HepG2 (cell line): ENCODE data around the gene CTU2. TPM values are rescaled to one million over a fixed set of nuclear protein-coding genes. Genes with fewer than 3 reads are reported as not detected.

Source experiments
- ERF ChIP-seq: IDR thresholded peaks from 2 replicates; pipeline ENCODE4 v1.6.1; 2018; ENCODE audit warnings: missing biosample characterization, missing genetic modification reagents
- ISL2 ChIP-seq: sonication (generic); formaldehyde crosslinking; IDR thresholded peaks from 2 replicates; pipeline ENCODE4 v1.5.0; 2020; ENCODE audit warnings: missing genetic modification reagents
- KLF15 ChIP-seq: sonication (generic); formaldehyde crosslinking; IDR thresholded peaks from 2 replicates; pipeline ENCODE4 v1.8.1; 2023; ENCODE audit warnings: borderline replicate concordance, mild to moderate bottlenecking, inconsistent platforms, missing genetic modification reagents, mixed read lengths
- MTA1 ChIP-seq: sonication (generic); formaldehyde crosslinking; IDR thresholded peaks from 2 replicates; pipeline ENCODE4 v1.4.0; 2020; ENCODE audit warnings: missing genetic modification reagents, mild to moderate bottlenecking, borderline replicate concordance
- MZF1 ChIP-seq: sonication (generic); formaldehyde crosslinking; IDR thresholded peaks from 2 replicates; pipeline ENCODE4 v1.8.1; 2023; ENCODE audit warnings: mild to moderate bottlenecking, missing genetic modification reagents, borderline replicate concordance
- POGZ ChIP-seq: sonication (generic); formaldehyde crosslinking; IDR thresholded peaks from 2 replicates; pipeline ENCODE4 v1.4.0; 2020; ENCODE audit warnings: mild to moderate bottlenecking, missing genetic modification reagents
- YEATS4 ChIP-seq: sonication (generic); formaldehyde crosslinking; IDR thresholded peaks from 2 replicates; pipeline ENCODE4 v1.4.0; 2020; ENCODE audit warnings: missing genetic modification reagents, borderline replicate concordance
- ZBTB7A ChIP-seq: sonication (generic); formaldehyde crosslinking; IDR thresholded peaks from 2 replicates; pipeline ENCODE4 v1.8.0; 2022; ENCODE audit warnings: mild to moderate bottlenecking, missing genetic modification reagents
- ZNF577 ChIP-seq: sonication (generic); formaldehyde crosslinking; IDR thresholded peaks from 2 replicates; pipeline ENCODE4 v1.4.0; 2020; ENCODE audit warnings: mild to moderate bottlenecking, low read depth, missing genetic modification reagents, borderline replicate concordance
- ZNF7 ChIP-seq: IDR thresholded peaks from 2 replicates; pipeline ENCODE4 v1.6.1; 2016; ENCODE audit warnings: missing biosample characterization, missing genetic modification reagents
- ZNF766 ChIP-seq: sonication (generic); formaldehyde crosslinking; IDR thresholded peaks from 2 replicates; pipeline ENCODE4 v1.5.0; 2020; ENCODE audit warnings: missing genetic modification reagents, borderline replicate concordance
- ZNF879 ChIP-seq: sonication (generic); formaldehyde crosslinking; IDR thresholded peaks from 2 replicates; pipeline ENCODE4 v1.8.1; 2023; ENCODE audit warnings: missing genetic modification reagents
- polyA plus RNA-seq, 8 experiments: library from polyadenylated mRNA; depleted of rRNA in 3 of 8; stranded (reverse) in 7 of 8; unstranded in 1 of 8; fragments of >200 nt; fragmentation: Illumina TruSeq in 4 of 8; extraction: Trizol in 4 of 8; gene quantifications; 2 replicates each; pipeline versions ENCODE4 v1.2.1 to v1.2.3, GENCODE V29; 2011 to 2016; ENCODE audit warnings: low read depth in 4 of 8, missing spikeins in 1 of 8, mixed read lengths in 1 of 8; ENCODE audit not compliant: insufficient read depth in 1 of 8
- total RNA-seq, 5 experiments: library from RNA; depleted of rRNA; stranded (reverse); fragments of >200 nt; fragmentation: Illumina TruSeq; extraction: Trizol; gene quantifications; 2 replicates each; pipeline ENCODE4 v1.2.3, GENCODE V29; 2016; ENCODE audit warnings: low read depth in 1 of 5
- TF ChIP-seq, protein P1 (sequence below), 2 experiments: sonication (generic) in 1 of 2; formaldehyde crosslinking in 1 of 2; IDR thresholded peaks; 2 replicates each; pipeline versions ENCODE4 v1.5.1 to v1.6.1; 2011 to 2020; ENCODE audit warnings: borderline replicate concordance in 1 of 2, low read depth in 1 of 2, low read length in 1 of 2, mild to moderate bottlenecking in 1 of 2, missing genetic modification reagents in 1 of 2, moderate library complexity in 1 of 2
- TF ChIP-seq, protein P2 (sequence below): sonication (generic); formaldehyde crosslinking; IDR thresholded peaks from 2 replicates; pipeline ENCODE4 v1.5.0; 2020; ENCODE audit warnings: mild to moderate bottlenecking, missing genetic modification reagents
- TF ChIP-seq, protein P3 (sequence below): sonication (generic); formaldehyde crosslinking; IDR thresholded peaks from 2 replicates; pipeline ENCODE4 v1.4.0; 2020; ENCODE audit warnings: low read depth, mild to moderate bottlenecking, missing genetic modification reagents
- TF ChIP-seq, protein P4 (sequence below): sonication (generic); formaldehyde crosslinking; IDR thresholded peaks from 2 replicates; pipeline ENCODE4 v1.5.1; 2020; ENCODE audit warnings: missing genetic modification reagents, mild to moderate bottlenecking, borderline replicate concordance
- TF ChIP-seq, protein P5 (sequence below): sonication (generic); formaldehyde crosslinking; IDR thresholded peaks from 2 replicates; pipeline ENCODE4 v1.5.0; 2020; ENCODE audit warnings: missing genetic modification reagents
- TF ChIP-seq, protein P6 (sequence below): sonication (generic); formaldehyde crosslinking; IDR thresholded peaks from 2 replicates; pipeline ENCODE4 v1.4.0; 2020; ENCODE audit warnings: missing genetic modification reagents

CTU2 gene
- total and polyA plus RNA-seq, 2 of the 13 experiments (the other 11 are each of a cell fraction or from before 2014, with no cell fraction given): 13.3 to 21.9 TPM

DNA sequence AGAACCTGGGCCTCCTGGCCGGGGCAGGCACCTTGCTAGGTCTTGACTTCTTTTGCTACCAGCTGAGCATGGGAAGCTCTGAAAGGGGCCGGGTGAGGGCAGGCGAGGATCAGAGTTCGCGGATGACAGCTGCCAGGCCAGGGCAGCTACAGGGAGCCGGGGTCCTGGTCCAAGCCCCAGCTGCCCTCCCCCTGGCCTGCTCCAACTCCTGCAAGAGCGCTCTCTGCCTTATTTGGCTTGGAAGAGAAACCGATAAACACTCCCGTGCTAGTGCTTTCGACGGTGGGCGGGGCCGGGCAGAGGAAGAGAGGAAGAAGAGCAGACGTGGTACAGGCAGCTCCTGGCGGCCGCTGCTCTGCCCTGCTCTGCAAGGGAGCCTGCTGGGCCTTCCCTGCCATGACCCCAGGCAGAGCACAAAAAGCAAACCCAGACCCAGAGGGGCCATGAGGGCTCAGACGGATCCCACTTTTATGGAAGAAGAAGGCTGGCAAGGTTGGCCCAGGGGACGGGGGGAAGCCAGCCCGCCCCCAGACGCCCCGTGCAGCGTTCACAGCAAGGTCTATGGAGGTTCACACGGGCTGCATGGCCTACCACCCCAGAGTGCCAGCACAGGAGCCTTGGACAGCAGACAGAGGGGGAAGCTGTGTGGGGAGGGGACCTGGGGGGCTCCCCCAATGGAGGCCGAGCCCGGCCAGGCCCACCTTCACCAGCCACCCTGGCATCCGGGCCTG, 53.1 kb downstream of the CTU2 start (continued):
- TF ChIP-seq, protein P1, sequence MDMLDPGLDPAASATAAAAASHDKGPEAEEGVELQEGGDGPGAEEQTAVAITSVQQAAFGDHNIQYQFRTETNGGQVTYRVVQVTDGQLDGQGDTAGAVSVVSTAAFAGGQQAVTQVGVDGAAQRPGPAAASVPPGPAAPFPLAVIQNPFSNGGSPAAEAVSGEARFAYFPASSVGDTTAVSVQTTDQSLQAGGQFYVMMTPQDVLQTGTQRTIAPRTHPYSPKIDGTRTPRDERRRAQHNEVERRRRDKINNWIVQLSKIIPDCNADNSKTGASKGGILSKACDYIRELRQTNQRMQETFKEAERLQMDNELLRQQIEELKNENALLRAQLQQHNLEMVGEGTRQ (IDR thresholded peaks at IDR 0.05; ENCODE audit: low read depth, low read length): no peak
- TF ChIP-seq, protein P1 (CRISPR knock-in tag; IDR thresholded peaks at IDR 0.05; ENCODE audit: borderline replicate concordance): peak; percentile 93; the same call in 1 of the 2 replicates
- TF ChIP-seq MTA1 (CRISPR knock-in tag) (no peak), YEATS4 (peak; percentile 44), ERF (CRISPR knock-in tag) (peak; percentile 97), ZNF879 (CRISPR knock-in tag) (no peak), KLF15 (CRISPR knock-in tag) (no peak), ZNF7 (CRISPR knock-in tag) (no peak), ZBTB7A (CRISPR knock-in tag) (peak; percentile 58; the same call in 1 of the 2 replicates), POGZ (CRISPR knock-in tag) (no peak), ISL2 (CRISPR knock-in tag) (peak; percentile 66), ZNF577 (no peak), MZF1 (CRISPR knock-in tag) (no peak), ZNF766 (0 out of 2 replicates have a peak, but pooled peaks have one; percentile 67)
- TF ChIP-seq, protein P2, sequence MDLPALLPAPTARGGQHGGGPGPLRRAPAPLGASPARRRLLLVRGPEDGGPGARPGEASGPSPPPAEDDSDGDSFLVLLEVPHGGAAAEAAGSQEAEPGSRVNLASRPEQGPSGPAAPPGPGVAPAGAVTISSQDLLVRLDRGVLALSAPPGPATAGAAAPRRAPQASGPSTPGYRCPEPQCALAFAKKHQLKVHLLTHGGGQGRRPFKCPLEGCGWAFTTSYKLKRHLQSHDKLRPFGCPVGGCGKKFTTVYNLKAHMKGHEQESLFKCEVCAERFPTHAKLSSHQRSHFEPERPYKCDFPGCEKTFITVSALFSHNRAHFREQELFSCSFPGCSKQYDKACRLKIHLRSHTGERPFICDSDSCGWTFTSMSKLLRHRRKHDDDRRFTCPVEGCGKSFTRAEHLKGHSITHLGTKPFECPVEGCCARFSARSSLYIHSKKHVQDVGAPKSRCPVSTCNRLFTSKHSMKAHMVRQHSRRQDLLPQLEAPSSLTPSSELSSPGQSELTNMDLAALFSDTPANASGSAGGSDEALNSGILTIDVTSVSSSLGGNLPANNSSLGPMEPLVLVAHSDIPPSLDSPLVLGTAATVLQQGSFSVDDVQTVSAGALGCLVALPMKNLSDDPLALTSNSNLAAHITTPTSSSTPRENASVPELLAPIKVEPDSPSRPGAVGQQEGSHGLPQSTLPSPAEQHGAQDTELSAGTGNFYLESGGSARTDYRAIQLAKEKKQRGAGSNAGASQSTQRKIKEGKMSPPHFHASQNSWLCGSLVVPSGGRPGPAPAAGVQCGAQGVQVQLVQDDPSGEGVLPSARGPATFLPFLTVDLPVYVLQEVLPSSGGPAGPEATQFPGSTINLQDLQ (CRISPR knock-in tag): no peak
- TF ChIP-seq, protein P3, sequence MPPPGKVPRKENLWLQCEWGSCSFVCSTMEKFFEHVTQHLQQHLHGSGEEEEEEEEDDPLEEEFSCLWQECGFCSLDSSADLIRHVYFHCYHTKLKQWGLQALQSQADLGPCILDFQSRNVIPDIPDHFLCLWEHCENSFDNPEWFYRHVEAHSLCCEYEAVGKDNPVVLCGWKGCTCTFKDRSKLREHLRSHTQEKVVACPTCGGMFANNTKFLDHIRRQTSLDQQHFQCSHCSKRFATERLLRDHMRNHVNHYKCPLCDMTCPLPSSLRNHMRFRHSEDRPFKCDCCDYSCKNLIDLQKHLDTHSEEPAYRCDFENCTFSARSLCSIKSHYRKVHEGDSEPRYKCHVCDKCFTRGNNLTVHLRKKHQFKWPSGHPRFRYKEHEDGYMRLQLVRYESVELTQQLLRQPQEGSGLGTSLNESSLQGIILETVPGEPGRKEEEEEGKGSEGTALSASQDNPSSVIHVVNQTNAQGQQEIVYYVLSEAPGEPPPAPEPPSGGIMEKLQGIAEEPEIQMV (CRISPR knock-in tag): no peak
- TF ChIP-seq, protein P4, sequence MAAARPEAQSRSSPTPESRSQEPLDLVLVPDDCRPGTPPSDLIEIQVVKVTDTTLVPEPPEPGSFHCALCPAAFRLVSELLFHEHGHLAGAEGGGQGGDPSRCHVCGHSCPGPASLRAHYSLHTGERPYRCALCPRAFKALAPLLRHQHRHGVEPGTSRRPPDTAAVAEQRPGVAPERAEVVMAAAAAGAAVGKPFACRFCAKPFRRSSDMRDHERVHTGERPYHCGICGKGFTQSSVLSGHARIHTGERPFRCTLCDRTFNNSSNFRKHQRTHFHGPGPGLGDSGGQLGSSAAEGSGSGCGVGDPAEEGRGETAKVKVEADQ (CRISPR knock-in tag): no peak
- TF ChIP-seq, protein P5, sequence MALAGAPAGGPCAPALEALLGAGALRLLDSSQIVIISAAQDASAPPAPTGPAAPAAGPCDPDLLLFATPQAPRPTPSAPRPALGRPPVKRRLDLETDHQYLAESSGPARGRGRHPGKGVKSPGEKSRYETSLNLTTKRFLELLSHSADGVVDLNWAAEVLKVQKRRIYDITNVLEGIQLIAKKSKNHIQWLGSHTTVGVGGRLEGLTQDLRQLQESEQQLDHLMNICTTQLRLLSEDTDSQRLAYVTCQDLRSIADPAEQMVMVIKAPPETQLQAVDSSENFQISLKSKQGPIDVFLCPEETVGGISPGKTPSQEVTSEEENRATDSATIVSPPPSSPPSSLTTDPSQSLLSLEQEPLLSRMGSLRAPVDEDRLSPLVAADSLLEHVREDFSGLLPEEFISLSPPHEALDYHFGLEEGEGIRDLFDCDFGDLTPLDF: no peak
- TF ChIP-seq, protein P6, sequence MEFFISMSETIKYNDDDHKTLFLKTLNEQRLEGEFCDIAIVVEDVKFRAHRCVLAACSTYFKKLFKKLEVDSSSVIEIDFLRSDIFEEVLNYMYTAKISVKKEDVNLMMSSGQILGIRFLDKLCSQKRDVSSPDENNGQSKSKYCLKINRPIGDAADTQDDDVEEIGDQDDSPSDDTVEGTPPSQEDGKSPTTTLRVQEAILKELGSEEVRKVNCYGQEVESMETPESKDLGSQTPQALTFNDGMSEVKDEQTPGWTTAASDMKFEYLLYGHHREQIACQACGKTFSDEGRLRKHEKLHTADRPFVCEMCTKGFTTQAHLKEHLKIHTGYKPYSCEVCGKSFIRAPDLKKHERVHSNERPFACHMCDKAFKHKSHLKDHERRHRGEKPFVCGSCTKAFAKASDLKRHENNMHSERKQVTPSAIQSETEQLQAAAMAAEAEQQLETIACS (CRISPR knock-in tag): no peak
